ENCODE results near the gene EVC2.

- TF ChIP-seq CTCF (IDR thresholded peaks at IDR 0.05) (no peak), POLR2AphosphoS5 (IDR thresholded peaks at IDR 0.05) (no peak)
Measured at GRCh38 chr4:5693871-5694270, 14.5 kb downstream of the EVC2 start.

Data from sigmoid colon (tissue), 4 donors.